GM23338 (cell line): ENCODE results near the gene WDHD1. TPM values are rescaled to one million over a fixed set of nuclear protein-coding genes. Genes with fewer than 3 reads are reported as not detected.
"Not testable (repeated sequence)": the region's sequence is repeated elsewhere in the genome, so short reads cannot be mapped to it uniquely, and the experiment has no call there.

Experiments
- ATAC-seq: fragments of 200-7000 bp; cut with Tn5 transposase; 3 replicates; pipeline ENCODE4 v1.9.1; 2020
- DNase-seq: peaks from one replicate; pipeline ENCODE4 v3.0.0-alpha.2; 2015; ENCODE audit warnings: low spot score
- H2AFZ ChIP-seq: fragments of 200-600 bp; sonication (generic); 2 replicates; pipeline ENCODE4 v1.8.0; 2016; ENCODE audit warnings: antibody characterized with exemption, mild to moderate bottlenecking, moderate library complexity
- H3F3A ChIP-seq: fragments of 200-600 bp; sonication (generic); replicated peaks from 2 replicates; pipeline ENCODE4 v1.8.0; 2017; ENCODE audit warnings: antibody characterized with exemption, mixed run types, low read depth
- H3K27ac ChIP-seq: fragments of 200-600 bp; sonication (generic); 2 replicates; pipeline ENCODE4 v1.6.1; 2016; ENCODE audit warnings: low read depth
- H3K27me3 ChIP-seq: fragments of 200-600 bp; sonication (generic); 2 replicates; pipeline ENCODE4 v1.8.0; 2016; ENCODE audit warnings: mild to moderate bottlenecking, mixed run types, moderate library complexity; ENCODE audit not compliant: insufficient read depth
- H3K36me3 ChIP-seq: fragments of 200-600 bp; sonication (generic); 2 replicates; pipeline ENCODE4 v1.8.0; 2016; ENCODE audit warnings: mild to moderate bottlenecking; ENCODE audit not compliant: insufficient read depth
- H3K4me1 ChIP-seq: fragments of 200-600 bp; sonication (generic); 2 replicates; pipeline ENCODE4 v1.8.0; 2016; ENCODE audit warnings: mild to moderate bottlenecking, moderate library complexity; ENCODE audit not compliant: insufficient read depth
- H3K4me2 ChIP-seq: fragments of 200-600 bp; sonication (generic); 2 replicates; pipeline ENCODE4 v1.7.1; 2017; ENCODE audit warnings: mixed run types
- H3K4me3 ChIP-seq: fragments of 200-600 bp; sonication (generic); 2 replicates; pipeline ENCODE4 v1.6.1; 2016; ENCODE audit warnings: mixed run types
- H3K79me2 ChIP-seq: fragments of 200-600 bp; sonication (generic); replicated peaks from 2 replicates; pipeline ENCODE4 v1.8.0; 2017; ENCODE audit warnings: mild to moderate bottlenecking; ENCODE audit not compliant: insufficient read depth
- H3K9me2 ChIP-seq: fragments of 200-600 bp; sonication (generic); 2 replicates; pipeline ENCODE4 v1.8.0; 2017; ENCODE audit not compliant: insufficient read depth
- H4K20me1 ChIP-seq: fragments of 200-600 bp; sonication (generic); replicated peaks from 2 replicates; pipeline ENCODE4 v1.8.0; 2017; ENCODE audit warnings: mild to moderate bottlenecking; ENCODE audit not compliant: insufficient read depth
- H3K27ac Mint-ChIP-seq: 2 replicates; pipeline ENCODE4 v1.8.0; 2020; ENCODE audit warnings: inconsistent platforms, mild to moderate bottlenecking, moderate library complexity, mixed read lengths
- H3K27me3 Mint-ChIP-seq: 3 replicates; pipeline ENCODE4 v1.8.0; 2022; ENCODE audit warnings: low read depth, mild to moderate bottlenecking, moderate library complexity, mixed read lengths, inconsistent platforms; ENCODE audit not compliant: insufficient read depth, poor library complexity
- H3K36me3 Mint-ChIP-seq: 3 replicates; pipeline ENCODE4 v1.8.0; 2021; ENCODE audit warnings: low read depth, mild to moderate bottlenecking, inconsistent platforms, moderate library complexity, mixed read lengths
- H3K4me1 Mint-ChIP-seq: 3 replicates; pipeline ENCODE4 v1.8.0; 2020; ENCODE audit warnings: mild to moderate bottlenecking, inconsistent platforms, mixed read lengths
- H3K4me3 Mint-ChIP-seq: 3 replicates; pipeline ENCODE4 v1.8.0; 2021; ENCODE audit warnings: moderate library complexity, mild to moderate bottlenecking, inconsistent platforms, mixed read lengths
- H3K9me3 Mint-ChIP-seq: 3 replicates; pipeline ENCODE4 v1.8.0; 2020; ENCODE audit warnings: moderate library complexity, mild to moderate bottlenecking, inconsistent platforms, mixed read lengths
- polyA plus RNA-seq: library from polyadenylated mRNA; unstranded; fragments of >200 nt; fragmentation: Nextera tagmentation; extraction: Ambion mirVana; gene quantifications from 2 replicates; pipeline ENCODE4 v1.2.1, GENCODE V29; 2016
- total RNA-seq: library from RNA; depleted of rRNA; stranded (reverse); fragments of >200 nt; shearing (Covaris generic); gene quantifications from 2 replicates; pipeline ENCODE4 v1.2.3, GENCODE V29; 2014
- TF ChIP-seq, protein P1 (sequence below): fragments of 250-450 bp; sonication (Bioruptor Pico); IDR thresholded peaks from 2 replicates; pipeline ENCODE4 v1.5.0; 2020; ENCODE audit warnings: mild to moderate bottlenecking, moderate library complexity

WDHD1 gene
- total and polyA plus RNA-seq, 2 experiments from 2014 or later: 48.8 to 65.4 TPM

DNA sequence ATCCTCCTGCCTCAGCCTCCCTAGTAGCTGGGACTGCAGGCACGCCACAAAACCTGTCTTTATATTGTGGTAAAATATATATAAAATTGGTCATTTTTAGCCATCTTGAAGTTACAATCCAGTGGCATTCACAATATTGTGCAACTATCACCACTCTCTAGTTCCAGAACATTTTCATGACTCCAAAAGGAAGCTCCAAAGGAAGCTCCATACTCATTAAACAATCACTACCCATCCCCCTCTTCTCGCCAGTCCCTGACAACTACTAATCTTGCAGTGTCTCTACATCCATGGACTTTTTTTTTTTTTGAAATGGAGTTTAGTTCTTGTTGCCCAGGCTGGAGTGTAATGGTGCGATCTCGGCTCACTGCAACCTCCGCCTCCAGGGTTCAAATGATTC, 127.3 kb downstream of the WDHD1 start:
- Histone ChIP-seq H3F3A (peaks cover 10% of the 10 kb centered on the region; the same call in 1 of the 2 replicates), H3K4me3 (no peak overlapping the region), H3K79me2 (no peaks in the 10 kb centered on the region; the same call in 1 of the 2 replicates), H4K20me1 (peaks cover 9% of the 10 kb centered on the region; the same call in 1 of the 2 replicates), H3K9me2 (no peaks in the 10 kb centered on the region), H3K4me2 (no peak overlapping the region), H3K27me3 (peaks cover 31% of the 10 kb centered on the region), H3K36me3 (no peaks in the 10 kb centered on the region), H3K4me1 (peaks cover 7% of the 10 kb centered on the region), H2AFZ (no peak overlapping the region), H3K27ac (no peak overlapping the region)
- no peak overlapping the region for H3K4me3 Mint-ChIP-seq
- peaks cover 9% of the 10 kb centered on the region for H3K4me1 Mint-ChIP-seq
- TF ChIP-seq, protein P1, sequence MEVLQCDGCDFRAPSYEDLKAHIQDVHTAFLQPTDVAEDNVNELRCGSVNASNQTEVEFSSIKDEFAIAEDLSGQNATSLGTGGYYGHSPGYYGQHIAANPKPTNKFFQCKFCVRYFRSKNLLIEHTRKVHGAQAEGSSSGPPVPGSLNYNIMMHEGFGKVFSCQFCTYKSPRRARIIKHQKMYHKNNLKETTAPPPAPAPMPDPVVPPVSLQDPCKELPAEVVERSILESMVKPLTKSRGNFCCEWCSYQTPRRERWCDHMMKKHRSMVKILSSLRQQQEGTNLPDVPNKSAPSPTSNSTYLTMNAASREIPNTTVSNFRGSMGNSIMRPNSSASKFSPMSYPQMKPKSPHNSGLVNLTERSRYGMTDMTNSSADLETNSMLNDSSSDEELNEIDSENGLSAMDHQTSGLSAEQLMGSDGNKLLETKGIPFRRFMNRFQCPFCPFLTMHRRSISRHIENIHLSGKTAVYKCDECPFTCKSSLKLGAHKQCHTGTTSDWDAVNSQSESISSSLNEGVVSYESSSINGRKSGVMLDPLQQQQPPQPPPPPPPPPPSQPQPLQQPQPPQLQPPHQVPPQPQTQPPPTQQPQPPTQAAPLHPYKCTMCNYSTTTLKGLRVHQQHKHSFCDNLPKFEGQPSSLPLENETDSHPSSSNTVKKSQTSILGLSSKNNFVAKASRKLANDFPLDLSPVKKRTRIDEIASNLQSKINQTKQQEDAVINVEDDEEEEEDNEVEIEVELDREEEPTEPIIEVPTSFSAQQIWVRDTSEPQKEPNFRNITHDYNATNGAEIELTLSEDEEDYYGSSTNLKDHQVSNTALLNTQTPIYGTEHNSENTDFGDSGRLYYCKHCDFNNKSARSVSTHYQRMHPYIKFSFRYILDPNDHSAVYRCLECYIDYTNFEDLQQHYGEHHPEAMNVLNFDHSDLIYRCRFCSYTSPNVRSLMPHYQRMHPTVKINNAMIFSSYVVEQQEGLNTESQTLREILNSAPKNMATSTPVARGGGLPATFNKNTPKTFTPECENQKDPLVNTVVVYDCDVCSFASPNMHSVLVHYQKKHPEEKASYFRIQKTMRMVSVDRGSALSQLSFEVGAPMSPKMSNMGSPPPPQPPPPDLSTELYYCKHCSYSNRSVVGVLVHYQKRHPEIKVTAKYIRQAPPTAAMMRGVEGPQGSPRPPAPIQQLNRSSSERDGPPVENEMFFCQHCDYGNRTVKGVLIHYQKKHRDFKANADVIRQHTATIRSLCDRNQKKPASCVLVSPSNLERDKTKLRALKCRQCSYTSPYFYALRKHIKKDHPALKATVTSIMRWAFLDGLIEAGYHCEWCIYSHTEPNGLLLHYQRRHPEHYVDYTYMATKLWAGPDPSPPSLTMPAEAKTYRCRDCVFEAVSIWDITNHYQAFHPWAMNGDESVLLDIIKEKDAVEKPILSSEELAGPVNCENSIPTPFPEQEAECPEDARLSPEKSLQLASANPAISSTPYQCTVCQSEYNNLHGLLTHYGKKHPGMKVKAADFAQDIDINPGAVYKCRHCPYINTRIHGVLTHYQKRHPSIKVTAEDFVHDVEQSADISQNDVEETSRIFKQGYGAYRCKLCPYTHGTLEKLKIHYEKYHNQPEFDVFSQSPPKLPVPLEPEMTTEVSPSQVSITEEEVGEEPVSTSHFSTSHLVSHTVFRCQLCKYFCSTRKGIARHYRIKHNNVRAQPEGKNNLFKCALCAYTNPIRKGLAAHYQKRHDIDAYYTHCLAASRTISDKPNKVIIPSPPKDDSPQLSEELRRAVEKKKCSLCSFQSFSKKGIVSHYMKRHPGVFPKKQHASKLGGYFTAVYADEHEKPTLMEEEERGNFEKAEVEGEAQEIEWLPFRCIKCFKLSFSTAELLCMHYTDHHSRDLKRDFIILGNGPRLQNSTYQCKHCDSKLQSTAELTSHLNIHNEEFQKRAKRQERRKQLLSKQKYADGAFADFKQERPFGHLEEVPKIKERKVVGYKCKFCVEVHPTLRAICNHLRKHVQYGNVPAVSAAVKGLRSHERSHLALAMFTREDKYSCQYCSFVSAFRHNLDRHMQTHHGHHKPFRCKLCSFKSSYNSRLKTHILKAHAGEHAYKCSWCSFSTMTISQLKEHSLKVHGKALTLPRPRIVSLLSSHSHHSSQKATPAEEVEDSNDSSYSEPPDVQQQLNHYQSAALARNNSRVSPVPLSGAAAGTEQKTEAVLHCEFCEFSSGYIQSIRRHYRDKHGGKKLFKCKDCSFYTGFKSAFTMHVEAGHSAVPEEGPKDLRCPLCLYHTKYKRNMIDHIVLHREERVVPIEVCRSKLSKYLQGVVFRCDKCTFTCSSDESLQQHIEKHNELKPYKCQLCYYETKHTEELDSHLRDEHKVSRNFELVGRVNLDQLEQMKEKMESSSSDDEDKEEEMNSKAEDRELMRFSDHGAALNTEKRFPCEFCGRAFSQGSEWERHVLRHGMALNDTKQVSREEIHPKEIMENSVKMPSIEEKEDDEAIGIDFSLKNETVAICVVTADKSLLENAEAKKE (CRISPR knock-in tag): no peak
- DNase-seq: no peak
- ATAC-seq: no peak
- peaks cover 25% of the 10 kb centered on the region for H3K27me3 Mint-ChIP-seq
- H3K9me3 Mint-ChIP-seq: no peaks in the 10 kb centered on the region
- H3K27ac Mint-ChIP-seq: no peak overlapping the region
- no peaks in the 10 kb centered on the region for H3K36me3 Mint-ChIP-seq

DNA sequence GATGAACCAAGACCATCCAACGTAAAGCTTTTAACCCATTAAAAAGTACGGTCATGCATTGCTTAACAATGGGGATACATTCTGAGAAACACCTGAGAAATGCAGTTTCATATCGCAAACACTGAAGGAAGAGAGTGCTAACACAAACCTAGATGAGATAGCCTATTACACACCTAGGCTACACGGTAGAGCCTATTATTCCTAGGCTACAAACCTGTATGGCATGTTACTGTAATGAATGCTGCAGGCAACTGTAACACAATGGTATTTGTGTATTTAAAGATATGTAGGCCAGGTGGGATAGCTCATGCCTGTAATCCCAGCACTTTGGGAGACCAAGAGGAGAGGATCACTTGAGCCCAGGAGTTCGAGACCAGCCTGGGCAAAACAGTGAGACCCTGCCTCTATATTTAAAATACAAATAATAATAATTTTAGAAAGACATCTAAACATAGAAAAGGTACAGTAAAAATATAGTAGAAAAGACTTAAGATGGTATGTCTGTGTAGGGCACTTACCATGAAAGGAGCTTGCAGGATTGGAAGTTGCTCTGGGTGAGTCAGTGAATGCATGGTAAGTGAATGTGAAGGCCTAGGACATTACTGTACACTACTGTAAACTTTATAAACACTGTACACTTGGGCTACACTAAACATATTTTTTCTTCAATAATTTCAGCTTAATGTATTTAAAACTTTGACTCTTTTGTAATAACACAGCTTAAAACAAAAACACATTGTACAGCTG, 128.9 kb downstream of the WDHD1 start:
- not testable (repeated sequence) for H3F3A ChIP-seq, H3K9me2 ChIP-seq
- peaks cover 19% of the 10 kb centered on the region for H3K27me3 ChIP-seq

More for the DNA sequence above, 128.9 kb downstream of the WDHD1 start:
- H3K36me3 ChIP-seq, H3K79me2 ChIP-seq, H3K36me3 Mint-ChIP-seq, H3K4me3 ChIP-seq, H3K4me2 ChIP-seq, H3K4me1 ChIP-seq, H2AFZ ChIP-seq, ATAC-seq, H3K27ac ChIP-seq, H3K27ac Mint-ChIP-seq, H3K4me1 Mint-ChIP-seq, H4K20me1 ChIP-seq, H3K9me3 Mint-ChIP-seq, DNase-seq, H3K4me3 Mint-ChIP-seq: not testable (repeated sequence)
- peaks cover 21% of the 10 kb centered on the region for H3K27me3 Mint-ChIP-seq
